Memory B cell (primary cell): ENCODE data around the gene ASB1.
"Not testable (repeated sequence)": the region's sequence is repeated elsewhere in the genome, so short reads cannot be mapped to it uniquely, and the experiment has no call there.

Source experiments
- ATAC-seq: fragments of 150-1000 bp; cut with Tn5 transposase; 2 replicates; pipeline ENCODE4 v1.10.0; 2021; ENCODE audit warnings: low read depth, mild to moderate bottlenecking, moderate library complexity
- DNase-seq, 2 donors: peaks; one replicate each; pipeline ENCODE4 v3.0.0; 2022; ENCODE audit warnings: low spot score in 2 of 2
- H3K27ac Mint-ChIP-seq: one replicate; pipeline ENCODE4 v1.8.0; 2022; ENCODE audit warnings: mild to moderate bottlenecking, moderate library complexity, mixed read lengths
- H3K27me3 Mint-ChIP-seq: one replicate; pipeline ENCODE4 v1.8.0; 2022; ENCODE audit warnings: mixed read lengths
- H3K36me3 Mint-ChIP-seq: one replicate; pipeline ENCODE4 v1.8.0; 2022; ENCODE audit warnings: mild to moderate bottlenecking, mixed read lengths
- H3K4me1 Mint-ChIP-seq: one replicate; pipeline ENCODE4 v1.8.0; 2022; ENCODE audit warnings: mixed read lengths
- H3K4me3 Mint-ChIP-seq: one replicate; pipeline ENCODE4 v1.8.0; 2022; ENCODE audit warnings: mild to moderate bottlenecking, moderate library complexity, mixed read lengths
- H3K9me3 Mint-ChIP-seq: one replicate; pipeline ENCODE4 v1.8.0; 2022; ENCODE audit warnings: mixed read lengths

The ASB1 gene

GRCh38 chr2:238438856-238439849, 12.4 kb downstream of the ASB1 start:
- H3K36me3 Mint-ChIP-seq = peaks cover 24% of the 10 kb centered on the region
- ATAC-seq = no peak
- no peaks in the 10 kb centered on the region for H3K27me3 Mint-ChIP-seq
- peaks cover 23% of the 10 kb centered on the region for H3K4me1 Mint-ChIP-seq
- H3K9me3 Mint-ChIP-seq = no peaks in the 10 kb centered on the region
- H3K27ac Mint-ChIP-seq = peak overlapping the region; percentile 35
- no peak for DNase-seq
- no peak overlapping the region for H3K4me3 Mint-ChIP-seq

GRCh38 chr2:238439917-238440316, 13.2 kb downstream of the ASB1 start:
- no peaks in the 10 kb centered on the region for H3K9me3 Mint-ChIP-seq
- H3K36me3 Mint-ChIP-seq = peaks cover 29% of the 10 kb centered on the region
- no peaks in the 10 kb centered on the region for H3K27me3 Mint-ChIP-seq
- no peak for DNase-seq
- no peak overlapping the region for H3K27ac Mint-ChIP-seq
- no peak overlapping the region for H3K4me3 Mint-ChIP-seq
- no peak for ATAC-seq
- H3K4me1 Mint-ChIP-seq = peaks cover 23% of the 10 kb centered on the region

GRCh38 chr2:238440331-238440730, 13.6 kb downstream of the ASB1 start:
- Mint-ChIP-seq H3K4me1 (peaks cover 23% of the 10 kb centered on the region), H3K36me3 (peaks cover 32% of the 10 kb centered on the region), H3K9me3 (no peaks in the 10 kb centered on the region), H3K27me3 (no peaks in the 10 kb centered on the region), H3K4me3 (no peak overlapping the region), H3K27ac (no peak overlapping the region)
- ATAC-seq (no peak), DNase-seq (no peak)

GRCh38 chr2:238440767-238441166, 14.0 kb downstream of the ASB1 start:
- H3K27me3 Mint-ChIP-seq = no peaks in the 10 kb centered on the region
- no peaks in the 10 kb centered on the region for H3K9me3 Mint-ChIP-seq
- ATAC-seq (no peak), DNase-seq (no peak)
- H3K27ac Mint-ChIP-seq = no peak overlapping the region
- no peak overlapping the region for H3K4me3 Mint-ChIP-seq
- peaks cover 23% of the 10 kb centered on the region for H3K4me1 Mint-ChIP-seq
- H3K36me3 Mint-ChIP-seq = peaks cover 36% of the 10 kb centered on the region

- DNase-seq = no peak
- peaks cover 19% of the 10 kb centered on the region for H3K4me1 Mint-ChIP-seq
- no peaks in the 10 kb centered on the region for H3K9me3 Mint-ChIP-seq
- ATAC-seq = no peak
- peak overlapping the region; percentile 53 for H3K27ac Mint-ChIP-seq
- no peaks in the 10 kb centered on the region for H3K27me3 Mint-ChIP-seq
- peaks cover 35% of the 10 kb centered on the region for H3K36me3 Mint-ChIP-seq
- no peak overlapping the region for H3K4me3 Mint-ChIP-seq
These were observed 14.8 kb downstream of the ASB1 start for GRCh38 chr2:238441262-238442114.

GRCh38 chr2:238442257-238442656, 15.5 kb downstream of the ASB1 start:
- peaks cover 41% of the 10 kb centered on the region for H3K36me3 Mint-ChIP-seq
- not testable (repeated sequence) for H3K4me3 Mint-ChIP-seq, ATAC-seq, H3K27me3 Mint-ChIP-seq, DNase-seq, H3K27ac Mint-ChIP-seq, H3K9me3 Mint-ChIP-seq
- H3K4me1 Mint-ChIP-seq = peaks cover 19% of the 10 kb centered on the region

- ATAC-seq = no peak
- peaks cover 46% of the 10 kb centered on the region for H3K36me3 Mint-ChIP-seq
- no peak overlapping the region for H3K4me3 Mint-ChIP-seq
- H3K4me1 Mint-ChIP-seq = peaks cover 17% of the 10 kb centered on the region
- no peaks in the 10 kb centered on the region for H3K27me3 Mint-ChIP-seq
- H3K9me3 Mint-ChIP-seq = no peaks in the 10 kb centered on the region
- H3K27ac Mint-ChIP-seq = no peak overlapping the region
- no peak for DNase-seq
These were observed 17.5 kb downstream of the ASB1 start for GRCh38 chr2:238444242-238444641.

- Mint-ChIP-seq H3K9me3 (no peaks in the 10 kb centered on the region), H3K4me3 (no peak overlapping the region)
- ATAC-seq = no peak
These were observed 18.9 kb downstream of the ASB1 start for GRCh38 chr2:238445409-238446190.

GRCh38 chr2:238446371-238446770, 19.6 kb downstream of the ASB1 start:
- peaks cover 6% of the 10 kb centered on the region for H3K4me1 Mint-ChIP-seq
- DNase-seq (no peak), ATAC-seq (no peak)
- no peak overlapping the region for H3K27ac Mint-ChIP-seq
- H3K9me3 Mint-ChIP-seq = no peaks in the 10 kb centered on the region
- no peaks in the 10 kb centered on the region for H3K27me3 Mint-ChIP-seq
- no peak overlapping the region for H3K4me3 Mint-ChIP-seq
- peaks cover 51% of the 10 kb centered on the region for H3K36me3 Mint-ChIP-seq

More at GRCh38 chr2:238445409-238446190, 18.9 kb downstream of the ASB1 start:
- peaks cover 45% of the 10 kb centered on the region for H3K36me3 Mint-ChIP-seq
- peaks cover 10% of the 10 kb centered on the region for H3K4me1 Mint-ChIP-seq
- DNase-seq = no peak
- H3K27me3 Mint-ChIP-seq = no peaks in the 10 kb centered on the region
- H3K27ac Mint-ChIP-seq = no peak overlapping the region

GRCh38 chr2:238448031-238448955, 21.6 kb downstream of the ASB1 start:
- no peak overlapping the region for H3K27ac Mint-ChIP-seq

GRCh38 chr2:238449241-238449640, 22.5 kb downstream of the ASB1 start:
- no peak overlapping the region for H3K4me3 Mint-ChIP-seq
- no peak for ATAC-seq
- H3K9me3 Mint-ChIP-seq = peaks cover 3% of the 10 kb centered on the region
- no peak overlapping the region for H3K27ac Mint-ChIP-seq
- no peaks in the 10 kb centered on the region for H3K4me1 Mint-ChIP-seq
- peaks cover 60% of the 10 kb centered on the region for H3K36me3 Mint-ChIP-seq
- H3K27me3 Mint-ChIP-seq = no peaks in the 10 kb centered on the region
- no peak for DNase-seq

More at GRCh38 chr2:238448031-238448955, 21.6 kb downstream of the ASB1 start:
- H3K9me3 Mint-ChIP-seq = no peaks in the 10 kb centered on the region
- H3K36me3 Mint-ChIP-seq = peaks cover 61% of the 10 kb centered on the region
- no peaks in the 10 kb centered on the region for H3K4me1 Mint-ChIP-seq
- ATAC-seq (no peak), DNase-seq (no peak)
- H3K4me3 Mint-ChIP-seq = no peak overlapping the region
- H3K27me3 Mint-ChIP-seq = no peaks in the 10 kb centered on the region

GRCh38 chr2:238449909-238450417, 23.2 kb downstream of the ASB1 start:
- no peak for DNase-seq
- Mint-ChIP-seq H3K4me1 (no peaks in the 10 kb centered on the region), H3K27me3 (no peaks in the 10 kb centered on the region), H3K36me3 (peaks cover 54% of the 10 kb centered on the region), H3K4me3 (no peak overlapping the region), H3K9me3 (peaks cover 6% of the 10 kb centered on the region), H3K27ac (no peak overlapping the region)
- ATAC-seq = no peak
